Medulla oblongata (tissue), 1 donor: ENCODE data around the gene STIM2.
"Not testable (repeated sequence)": the region's sequence is repeated elsewhere in the genome, so short reads cannot be mapped to it uniquely, and the experiment has no call there.

Source experiments
- DNase-seq: peaks from one replicate; pipeline ENCODE4 v3.0.0-alpha.2; 2015; ENCODE audit errors: extremely low spot score

Gene STIM2

GRCh38 chr4:26953366-26953765 is 92.7 kb downstream of the STIM2 start:
- DNase-seq = no peak

- DNase-seq = no peak
Observed at GRCh38 chr4:26953770-26954423, 93.3 kb downstream of the STIM2 start.

GRCh38 chr4:26955241-26955640 is 94.6 kb downstream of the STIM2 start:
- DNase-seq = no peak

- no peak for DNase-seq
Observed at GRCh38 chr4:26958925-26959653, 98.4 kb downstream of the STIM2 start.

GRCh38 chr4:26959654-26960047 is 99.0 kb downstream of the STIM2 start:
- DNase-seq = no peak

GRCh38 chr4:26962720-26963119 is 102.1 kb downstream of the STIM2 start:
- no peak for DNase-seq

GRCh38 chr4:26964512-26964911 is 103.9 kb downstream of the STIM2 start:
- no peak for DNase-seq

- DNase-seq = no peak
Observed at GRCh38 chr4:26964994-26965393, 104.4 kb downstream of the STIM2 start.

- not testable (repeated sequence) for DNase-seq
Observed at GRCh38 chr4:26975464-26976181, 115.0 kb downstream of the STIM2 start.

GRCh38 chr4:26978387-26979053 is 117.9 kb downstream of the STIM2 start:
- DNase-seq = no peak

GRCh38 chr4:26984896-26985295 is 124.3 kb downstream of the STIM2 start:
- DNase-seq = no peak

GRCh38 chr4:26985873-26986272 is 125.2 kb downstream of the STIM2 start:
- DNase-seq = no peak

- DNase-seq = peak; percentile 35
Observed at GRCh38 chr4:26987191-26987590, 126.5 kb downstream of the STIM2 start.

GRCh38 chr4:26991057-26991456 is 130.4 kb downstream of the STIM2 start:
- DNase-seq = no peak

- peak; percentile 75 for DNase-seq
Observed at GRCh38 chr4:26992657-26993361, 132.2 kb downstream of the STIM2 start.

- DNase-seq = no peak
Observed at GRCh38 chr4:26993539-26993938, 132.9 kb downstream of the STIM2 start.

- DNase-seq = no peak
Observed at GRCh38 chr4:26993967-26994366, 133.3 kb downstream of the STIM2 start.

- DNase-seq = no peak
Observed at GRCh38 chr4:26995316-26995715, 134.7 kb downstream of the STIM2 start.

GRCh38 chr4:26996745-26997144 is 136.1 kb downstream of the STIM2 start:
- no peak for DNase-seq

GRCh38 chr4:26999689-27000088 is 139.0 kb downstream of the STIM2 start:
- DNase-seq = no peak

- no peak for DNase-seq
Observed at GRCh38 chr4:27000122-27000521, 139.5 kb downstream of the STIM2 start.

- no peak for DNase-seq
Observed at GRCh38 chr4:27000820-27001219, 140.2 kb downstream of the STIM2 start.
